ENCODE data around the gene ZBTB45.

DNA sequence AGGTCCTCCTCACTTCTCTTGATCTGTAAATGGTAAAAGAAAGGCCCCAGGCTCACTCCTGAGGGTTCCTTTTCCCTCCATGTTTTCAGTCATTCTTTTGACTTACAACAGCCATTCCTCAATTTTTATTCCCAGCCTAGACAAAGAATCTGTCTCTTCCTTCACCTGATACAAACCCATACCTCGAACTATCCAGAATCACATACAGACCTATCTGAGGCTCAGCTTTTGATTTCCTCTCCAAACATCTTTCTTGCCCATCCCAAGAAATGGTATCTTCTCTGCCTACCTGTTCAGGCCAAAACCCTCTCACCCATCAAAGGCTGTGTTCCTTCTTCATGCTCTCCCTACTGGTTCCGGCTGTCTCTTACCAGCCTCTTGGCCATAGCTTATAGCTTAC, 33.0 kb upstream of the ZBTB45 start:
- TF ChIP-seq, protein P1, sequence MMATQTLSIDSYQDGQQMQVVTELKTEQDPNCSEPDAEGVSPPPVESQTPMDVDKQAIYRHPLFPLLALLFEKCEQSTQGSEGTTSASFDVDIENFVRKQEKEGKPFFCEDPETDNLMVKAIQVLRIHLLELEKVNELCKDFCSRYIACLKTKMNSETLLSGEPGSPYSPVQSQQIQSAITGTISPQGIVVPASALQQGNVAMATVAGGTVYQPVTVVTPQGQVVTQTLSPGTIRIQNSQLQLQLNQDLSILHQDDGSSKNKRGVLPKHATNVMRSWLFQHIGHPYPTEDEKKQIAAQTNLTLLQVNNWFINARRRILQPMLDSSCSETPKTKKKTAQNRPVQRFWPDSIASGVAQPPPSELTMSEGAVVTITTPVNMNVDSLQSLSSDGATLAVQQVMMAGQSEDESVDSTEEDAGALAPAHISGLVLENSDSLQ (IDR thresholded peaks at IDR 0.05): no peak
- TF ChIP-seq ZNF24 (IDR thresholded peaks at IDR 0.05): no peak
- TF ChIP-seq, protein P2, sequence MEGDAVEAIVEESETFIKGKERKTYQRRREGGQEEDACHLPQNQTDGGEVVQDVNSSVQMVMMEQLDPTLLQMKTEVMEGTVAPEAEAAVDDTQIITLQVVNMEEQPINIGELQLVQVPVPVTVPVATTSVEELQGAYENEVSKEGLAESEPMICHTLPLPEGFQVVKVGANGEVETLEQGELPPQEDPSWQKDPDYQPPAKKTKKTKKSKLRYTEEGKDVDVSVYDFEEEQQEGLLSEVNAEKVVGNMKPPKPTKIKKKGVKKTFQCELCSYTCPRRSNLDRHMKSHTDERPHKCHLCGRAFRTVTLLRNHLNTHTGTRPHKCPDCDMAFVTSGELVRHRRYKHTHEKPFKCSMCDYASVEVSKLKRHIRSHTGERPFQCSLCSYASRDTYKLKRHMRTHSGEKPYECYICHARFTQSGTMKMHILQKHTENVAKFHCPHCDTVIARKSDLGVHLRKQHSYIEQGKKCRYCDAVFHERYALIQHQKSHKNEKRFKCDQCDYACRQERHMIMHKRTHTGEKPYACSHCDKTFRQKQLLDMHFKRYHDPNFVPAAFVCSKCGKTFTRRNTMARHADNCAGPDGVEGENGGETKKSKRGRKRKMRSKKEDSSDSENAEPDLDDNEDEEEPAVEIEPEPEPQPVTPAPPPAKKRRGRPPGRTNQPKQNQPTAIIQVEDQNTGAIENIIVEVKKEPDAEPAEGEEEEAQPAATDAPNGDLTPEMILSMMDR (IDR thresholded peaks at IDR 0.05 in 2 of 3, conservative IDR thresholded peaks at IDR 0.05 in 1 of 3; ENCODE audit: control insufficient read depth in 2 of 3, extremely low read depth in 1 of 3, insufficient read depth in 1 of 3, low read depth in 3 of 3, low read length in 3 of 3): no peak
- no peak for TF ChIP-seq TAF1 (IDR thresholded peaks at IDR 0.05; ENCODE audit: borderline replicate concordance, low read depth, low read length)
- TF ChIP-seq EZH2 (IDR thresholded peaks at IDR 0.05; ENCODE audit: borderline replicate concordance, control insufficient read depth, low read depth, low read length): no peak
- TF ChIP-seq GABPA (IDR thresholded peaks at IDR 0.05; ENCODE audit: low read depth): no peak
- TF ChIP-seq EP300 (IDR thresholded peaks at IDR 0.05; ENCODE audit: borderline replicate concordance in 1 of 2, control insufficient read depth in 1 of 2, low read depth in 2 of 2, low read length in 2 of 2): no peak
- TF ChIP-seq, protein P3, sequence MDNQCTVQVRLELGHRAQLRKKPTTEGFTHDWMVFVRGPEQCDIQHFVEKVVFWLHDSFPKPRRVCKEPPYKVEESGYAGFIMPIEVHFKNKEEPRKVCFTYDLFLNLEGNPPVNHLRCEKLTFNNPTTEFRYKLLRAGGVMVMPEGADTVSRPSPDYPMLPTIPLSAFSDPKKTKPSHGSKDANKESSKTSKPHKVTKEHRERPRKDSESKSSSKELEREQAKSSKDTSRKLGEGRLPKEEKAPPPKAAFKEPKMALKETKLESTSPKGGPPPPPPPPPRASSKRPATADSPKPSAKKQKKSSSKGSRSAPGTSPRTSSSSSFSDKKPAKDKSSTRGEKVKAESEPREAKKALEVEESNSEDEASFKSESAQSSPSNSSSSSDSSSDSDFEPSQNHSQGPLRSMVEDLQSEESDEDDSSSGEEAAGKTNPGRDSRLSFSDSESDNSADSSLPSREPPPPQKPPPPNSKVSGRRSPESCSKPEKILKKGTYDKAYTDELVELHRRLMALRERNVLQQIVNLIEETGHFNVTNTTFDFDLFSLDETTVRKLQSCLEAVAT (IDR thresholded peaks at IDR 0.05): no peak
- no peak for TF ChIP-seq RB1 (IDR thresholded peaks at IDR 0.05; ENCODE audit: borderline replicate concordance)
- no peak for TF ChIP-seq SIN3A (IDR thresholded peaks at IDR 0.05; ENCODE audit: low read depth, low read length)
- TF ChIP-seq SMAD1 (IDR thresholded peaks at IDR 0.05; ENCODE audit: low read depth, partially characterized antibody): no peak
- TF ChIP-seq CHD2 (IDR thresholded peaks at IDR 0.05; ENCODE audit: borderline replicate concordance, low read depth, low read length): no peak
- TF ChIP-seq, protein P4, sequence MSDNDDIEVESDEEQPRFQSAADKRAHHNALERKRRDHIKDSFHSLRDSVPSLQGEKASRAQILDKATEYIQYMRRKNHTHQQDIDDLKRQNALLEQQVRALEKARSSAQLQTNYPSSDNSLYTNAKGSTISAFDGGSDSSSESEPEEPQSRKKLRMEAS (IDR thresholded peaks at IDR 0.05; ENCODE audit: low read depth, low read length): no peak
- no peak for TF ChIP-seq RCOR1 (conservative IDR thresholded peaks at IDR 0.05; ENCODE audit: low read depth, low read length)

Measured in GM12878 (cell line).